ENCODE results near the gene FGFRL1. TPM values are rescaled to one million over a fixed set of nuclear protein-coding genes. Genes with fewer than 3 reads are reported as not detected.

Gene FGFRL1
- total RNA-seq, 1 donor from 2014 or later = 59.8 TPM

DNA sequence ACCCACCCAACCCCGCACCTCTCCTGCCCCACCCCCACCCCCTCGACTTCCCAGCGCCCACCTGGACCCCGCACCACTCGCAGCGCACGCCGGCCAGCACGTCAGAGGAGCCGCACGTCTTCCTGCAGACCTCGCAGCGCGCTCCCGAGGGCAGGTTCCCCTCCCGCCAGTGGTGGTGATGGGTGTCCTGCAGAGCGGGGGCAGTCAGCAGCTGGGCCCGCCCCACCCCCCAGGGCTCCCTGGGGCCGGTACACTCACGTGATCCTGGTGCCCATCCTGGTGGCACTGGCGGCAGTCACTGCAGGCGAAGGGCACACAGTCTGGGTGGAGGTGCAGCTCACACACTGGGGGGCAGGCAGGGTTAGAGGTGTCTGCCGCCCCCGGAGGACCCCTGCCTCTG lies 43.2 kb upstream of the FGFRL1 start:
- TF ChIP-seq, protein P1, sequence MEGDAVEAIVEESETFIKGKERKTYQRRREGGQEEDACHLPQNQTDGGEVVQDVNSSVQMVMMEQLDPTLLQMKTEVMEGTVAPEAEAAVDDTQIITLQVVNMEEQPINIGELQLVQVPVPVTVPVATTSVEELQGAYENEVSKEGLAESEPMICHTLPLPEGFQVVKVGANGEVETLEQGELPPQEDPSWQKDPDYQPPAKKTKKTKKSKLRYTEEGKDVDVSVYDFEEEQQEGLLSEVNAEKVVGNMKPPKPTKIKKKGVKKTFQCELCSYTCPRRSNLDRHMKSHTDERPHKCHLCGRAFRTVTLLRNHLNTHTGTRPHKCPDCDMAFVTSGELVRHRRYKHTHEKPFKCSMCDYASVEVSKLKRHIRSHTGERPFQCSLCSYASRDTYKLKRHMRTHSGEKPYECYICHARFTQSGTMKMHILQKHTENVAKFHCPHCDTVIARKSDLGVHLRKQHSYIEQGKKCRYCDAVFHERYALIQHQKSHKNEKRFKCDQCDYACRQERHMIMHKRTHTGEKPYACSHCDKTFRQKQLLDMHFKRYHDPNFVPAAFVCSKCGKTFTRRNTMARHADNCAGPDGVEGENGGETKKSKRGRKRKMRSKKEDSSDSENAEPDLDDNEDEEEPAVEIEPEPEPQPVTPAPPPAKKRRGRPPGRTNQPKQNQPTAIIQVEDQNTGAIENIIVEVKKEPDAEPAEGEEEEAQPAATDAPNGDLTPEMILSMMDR (IDR thresholded peaks at IDR 0.05) = no peak
- Mint-ChIP-seq H3K36me3 (ENCODE audit: unreplicated experiment) (no peaks in the 10 kb centered on the region), H3K4me3 (ENCODE audit: unreplicated experiment) (no peak overlapping the region), H3K27me3 (ENCODE audit: unreplicated experiment) (no peaks in the 10 kb centered on the region), H3K4me1 (ENCODE audit: unreplicated experiment) (peaks cover 7% of the 10 kb centered on the region), H3K27ac (ENCODE audit: unreplicated experiment) (no peak overlapping the region), H3K9me3 (ENCODE audit: unreplicated experiment) (no peaks in the 10 kb centered on the region)
- no peak for DNase-seq (ENCODE audit: extremely low spot score, unreplicated experiment)

DNA sequence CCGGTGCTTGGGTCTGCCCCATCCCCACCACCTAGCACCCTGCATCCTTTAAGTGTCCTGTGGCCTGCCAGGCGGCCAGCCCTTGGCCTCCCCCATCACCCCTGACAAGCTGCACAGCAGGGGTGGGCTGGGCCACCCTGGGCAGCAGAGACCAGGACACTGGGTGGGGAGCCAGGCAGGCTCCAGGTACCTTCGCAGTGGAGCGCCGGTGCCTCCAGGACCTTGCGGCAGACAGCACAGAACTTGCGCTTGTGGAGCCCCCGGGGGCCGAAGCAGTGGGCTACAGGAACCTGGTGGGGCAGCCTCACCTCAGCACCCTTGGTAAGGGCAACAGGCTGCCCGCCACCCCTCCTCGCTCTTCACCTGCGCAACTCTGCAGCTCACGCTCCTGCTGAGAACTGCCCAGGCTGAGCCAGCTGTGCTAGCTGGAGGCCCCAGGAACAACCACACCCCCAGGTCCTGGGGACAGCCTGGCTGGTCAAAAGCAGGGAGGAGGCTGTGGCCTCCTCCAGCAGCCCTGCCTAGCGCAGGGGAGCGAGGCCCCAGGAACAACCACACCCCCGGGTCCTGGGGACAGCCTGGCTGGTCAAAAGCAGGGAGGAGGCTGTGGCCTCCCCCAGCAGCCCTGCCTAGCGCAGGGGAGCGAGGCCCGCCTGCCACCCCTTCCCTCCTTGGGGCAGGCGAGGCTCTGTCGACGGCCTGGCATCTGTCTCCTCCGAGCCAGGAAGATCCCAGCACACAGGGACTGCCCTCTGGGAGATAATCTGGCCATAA lies 42.6 kb upstream of the FGFRL1 start:
- Mint-ChIP-seq H3K4me1 (ENCODE audit: unreplicated experiment) (peaks cover 7% of the 10 kb centered on the region), H3K36me3 (ENCODE audit: unreplicated experiment) (no peaks in the 10 kb centered on the region), H3K9me3 (ENCODE audit: unreplicated experiment) (no peaks in the 10 kb centered on the region), H3K27ac (ENCODE audit: unreplicated experiment) (no peak overlapping the region), H3K4me3 (ENCODE audit: unreplicated experiment) (no peak overlapping the region), H3K27me3 (ENCODE audit: unreplicated experiment) (no peaks in the 10 kb centered on the region)
- TF ChIP-seq, protein P1 (IDR thresholded peaks at IDR 0.05) = no peak
- DNase-seq (ENCODE audit: extremely low spot score, unreplicated experiment) = no peak

DNA sequence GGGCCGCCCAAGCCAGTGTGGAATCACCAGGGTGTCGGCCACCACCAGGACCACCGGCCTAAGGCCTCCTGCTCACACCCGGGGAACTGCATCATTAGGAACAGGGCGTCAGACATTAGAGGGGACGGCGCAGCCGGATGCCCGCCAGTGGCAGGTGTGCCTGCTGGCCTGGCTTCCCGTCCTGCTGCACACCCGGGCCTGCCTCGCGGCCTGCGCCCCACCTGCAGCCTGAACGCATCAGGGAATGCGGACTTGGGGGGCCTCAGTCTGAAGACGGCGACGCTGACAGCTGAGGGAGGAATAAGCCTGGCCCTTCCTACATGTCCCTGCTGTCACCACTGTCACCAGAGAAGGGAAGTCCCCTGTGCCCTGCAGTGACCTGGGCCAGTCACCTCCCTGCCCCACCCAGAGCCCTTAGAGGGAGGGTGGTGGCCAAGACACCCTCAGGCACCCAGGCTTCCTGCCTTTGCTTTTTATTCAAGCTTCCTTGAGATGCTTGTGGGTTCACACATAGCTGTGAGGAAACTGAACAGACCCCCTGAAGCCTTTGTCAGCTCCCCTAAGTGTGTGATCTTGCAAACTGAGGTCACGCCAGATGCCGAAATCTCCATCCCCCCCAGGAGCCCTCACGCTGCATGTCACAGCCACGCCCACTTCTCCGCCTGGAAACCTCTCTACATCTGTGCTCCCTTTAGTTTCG lies 41.2 kb upstream of the FGFRL1 start:
- peaks cover 7% of the 10 kb centered on the region for H3K4me1 Mint-ChIP-seq (ENCODE audit: unreplicated experiment)
- H3K9me3 Mint-ChIP-seq (ENCODE audit: unreplicated experiment) = no peaks in the 10 kb centered on the region
- H3K27ac Mint-ChIP-seq (ENCODE audit: unreplicated experiment) = no peak overlapping the region
- H3K4me3 Mint-ChIP-seq (ENCODE audit: unreplicated experiment) = no peak overlapping the region
- H3K36me3 Mint-ChIP-seq (ENCODE audit: unreplicated experiment) = no peaks in the 10 kb centered on the region
- TF ChIP-seq, protein P1 (IDR thresholded peaks at IDR 0.05) = no peak
- H3K27me3 Mint-ChIP-seq (ENCODE audit: unreplicated experiment) = no peaks in the 10 kb centered on the region
- no peak for DNase-seq (ENCODE audit: extremely low spot score, unreplicated experiment)

DNA sequence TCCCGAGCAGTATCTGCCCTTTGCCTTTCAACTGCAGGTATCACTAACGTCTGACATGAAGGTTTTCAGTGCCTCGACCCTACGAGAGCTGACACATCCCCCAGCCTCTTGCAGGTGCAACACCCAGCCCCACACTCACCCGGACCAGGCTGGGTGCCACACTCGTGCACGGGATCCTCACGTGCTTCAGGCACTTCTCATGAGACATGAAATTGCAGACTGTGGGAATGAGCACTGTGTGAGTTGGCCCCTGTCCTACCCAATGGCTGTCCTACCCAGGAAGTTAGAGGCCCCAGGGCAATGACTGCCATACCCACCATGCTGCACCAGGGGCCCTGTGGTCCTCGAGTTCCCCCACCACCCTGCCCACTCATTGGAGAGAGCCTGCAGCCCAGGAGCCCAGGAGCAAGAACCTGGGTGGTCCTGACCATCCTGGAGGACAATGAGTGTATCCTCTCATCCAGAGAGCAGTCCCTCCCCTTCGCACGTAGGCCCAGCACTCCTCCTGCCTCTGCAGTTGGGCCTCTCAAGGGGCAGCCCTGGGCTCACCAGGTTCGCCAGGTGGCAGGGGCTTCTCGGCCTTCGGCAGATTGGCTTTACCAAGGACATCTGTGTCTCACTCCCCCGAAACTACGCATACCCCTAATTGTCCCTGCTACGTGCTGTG lies 40.4 kb upstream of the FGFRL1 start:
- no peak for DNase-seq (ENCODE audit: extremely low spot score, unreplicated experiment)
- Mint-ChIP-seq H3K4me3 (ENCODE audit: unreplicated experiment) (peak overlapping the region; percentile 40), H3K27ac (ENCODE audit: unreplicated experiment) (no peak overlapping the region), H3K36me3 (ENCODE audit: unreplicated experiment) (no peaks in the 10 kb centered on the region), H3K9me3 (ENCODE audit: unreplicated experiment) (no peaks in the 10 kb centered on the region), H3K4me1 (ENCODE audit: unreplicated experiment) (peaks cover 7% of the 10 kb centered on the region), H3K27me3 (ENCODE audit: unreplicated experiment) (no peaks in the 10 kb centered on the region)
- TF ChIP-seq, protein P1 (IDR thresholded peaks at IDR 0.05) = no peak
